ENCODE results near the gene FGD3.

GRCh38 chr9:92947268-92948037 is at the start of gene FGD3:
- TF ChIP-seq CTCF (IDR thresholded peaks at IDR 0.05; ENCODE audit: low read depth, low read length, poor library complexity, severe bottlenecking), result no peak
- peak; percentile 73; the same call in 1 of the 2 replicates for TF ChIP-seq EZH2phosphoT487 (IDR thresholded peaks at IDR 0.05; ENCODE audit: borderline replicate concordance, low read length)
